Upper lobe of left lung (tissue), 6 donors: ENCODE results near the gene TMEM255A. TPM values are rescaled to one million over a fixed set of nuclear protein-coding genes. Genes with fewer than 3 reads are reported as not detected.

Experiments
- ATAC-seq, 2 donors: fragments of 200-7000 bp; cut with Tn5 transposase; one replicate each; pipeline ENCODE4 v1.9.1; 2022; ENCODE audit warnings: mild to moderate bottlenecking in 2 of 2, moderate library complexity in 2 of 2; ENCODE audit not compliant: low FRiP score in 2 of 2
- DNase-seq, 2 donors: peaks; one replicate each; pipeline ENCODE4 v3.0.0-alpha.2; 2019 to 2020
- H3K27ac ChIP-seq, 4 donors: fragments of 200-600 bp; sonication (generic); one replicate each; pipeline ENCODE4 v1.5.1; 2016 to 2019
- H3K27me3 ChIP-seq, 4 donors: fragments of 200-600 bp; sonication (generic); one replicate each; pipeline ENCODE4 v1.5.1; 2017 to 2019
- H3K36me3 ChIP-seq, 4 donors: fragments of 200-600 bp; sonication (generic); one replicate each; pipeline ENCODE4 v1.5.1; 2016 to 2019
- H3K4me1 ChIP-seq, 4 donors: fragments of 200-600 bp; sonication (generic); one replicate each; pipeline ENCODE4 v1.5.1; 2018 to 2019
- H3K4me3 ChIP-seq, 4 donors: fragments of 200-600 bp; sonication (generic); one replicate each; pipeline ENCODE4 v1.5.1; 2017 to 2019; ENCODE audit warnings: mild to moderate bottlenecking in 2 of 4, moderate library complexity in 1 of 4
- H3K9me3 ChIP-seq, 4 donors: fragments of 200-600 bp; sonication (generic); one replicate each; pipeline ENCODE4 v1.5.1; 2018 to 2019
- EP300 ChIP-seq, 4 donors: sonication (generic); formaldehyde crosslinking; IDR thresholded peaks; one replicate each; pipeline ENCODE4 v1.5.1; 2017; ENCODE audit warnings: antibody characterized with exemption in 4 of 4, control low read depth in 2 of 4
- POLR2A ChIP-seq, 4 donors: fragments of 450-650 bp; IDR thresholded peaks; one replicate each; pipeline ENCODE4 v1.5.1; 2016 to 2017; ENCODE audit warnings: antibody characterized with exemption in 4 of 4, mild to moderate bottlenecking in 2 of 4
- POLR2AphosphoS5 ChIP-seq, 2 donors: sonication (generic); formaldehyde crosslinking; IDR thresholded peaks; one replicate each; pipeline ENCODE4 v1.5.1; 2017; ENCODE audit warnings: antibody characterized with exemption in 2 of 2
- WGBS, 2 donors: methylation state at CpG; one replicate each; pipeline ENCODE4 v1.1.5; 2017 to 2018; 5-methylcytosine and 5-hydroxymethylcytosine counted together
- total RNA-seq, 6 donors: library from RNA; depleted of rRNA in 4 of 6; stranded (reverse); fragments of >200 nt in 4 of 6; gene quantifications; one replicate each; pipeline versions ENCODE4 v1.1.0 to v1.2.1, GENCODE V29; 2016 to 2021
- TF ChIP-seq, protein P1 (sequence below), 6 experiments: fragments of 450-650 bp in 4 of 6; fragments of 200-600 bp in 2 of 6; sonication (generic) in 2 of 6; IDR thresholded peaks; one replicate each; pipeline ENCODE4 v1.5.1; 2016 to 2019; ENCODE audit warnings: antibody characterized with exemption in 6 of 6
- donor health status: DM: no; HTN: no; CAD: no; lungs with moderate emphysema.
- donor health status: DM: no; HTN: yes; CAD: no; lungs with severe emphysema.

Gene TMEM255A
- total RNA-seq, 6 donors from 2014 or later: 1.0 to 3.3 (median 1.6) TPM

DNA sequence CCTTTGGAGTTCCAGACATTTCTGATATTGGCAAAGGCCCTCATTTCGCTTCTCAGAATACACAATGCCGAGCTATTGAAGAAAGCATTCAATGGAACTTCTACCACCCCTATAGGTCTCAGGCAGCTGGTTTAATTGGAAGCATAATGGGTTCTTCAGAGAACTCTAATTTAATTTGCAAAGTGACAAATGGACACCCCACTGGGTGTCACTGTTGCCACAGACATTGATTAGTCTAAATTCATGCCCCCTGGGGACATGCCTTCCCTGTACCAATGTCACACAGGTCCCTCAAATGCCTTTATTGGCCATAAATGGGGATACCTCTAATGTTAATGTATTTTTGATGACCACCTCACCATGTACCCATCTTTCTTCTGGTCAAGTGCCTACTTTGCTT, 22.9 kb upstream of the TMEM255A start:
- TF ChIP-seq EP300 (IDR thresholded peaks at IDR 0.05) (no peak), POLR2AphosphoS5 (IDR thresholded peaks at IDR 0.05) (no peak), POLR2A (IDR thresholded peaks at IDR 0.05) (no peak)
- TF ChIP-seq, protein P1, sequence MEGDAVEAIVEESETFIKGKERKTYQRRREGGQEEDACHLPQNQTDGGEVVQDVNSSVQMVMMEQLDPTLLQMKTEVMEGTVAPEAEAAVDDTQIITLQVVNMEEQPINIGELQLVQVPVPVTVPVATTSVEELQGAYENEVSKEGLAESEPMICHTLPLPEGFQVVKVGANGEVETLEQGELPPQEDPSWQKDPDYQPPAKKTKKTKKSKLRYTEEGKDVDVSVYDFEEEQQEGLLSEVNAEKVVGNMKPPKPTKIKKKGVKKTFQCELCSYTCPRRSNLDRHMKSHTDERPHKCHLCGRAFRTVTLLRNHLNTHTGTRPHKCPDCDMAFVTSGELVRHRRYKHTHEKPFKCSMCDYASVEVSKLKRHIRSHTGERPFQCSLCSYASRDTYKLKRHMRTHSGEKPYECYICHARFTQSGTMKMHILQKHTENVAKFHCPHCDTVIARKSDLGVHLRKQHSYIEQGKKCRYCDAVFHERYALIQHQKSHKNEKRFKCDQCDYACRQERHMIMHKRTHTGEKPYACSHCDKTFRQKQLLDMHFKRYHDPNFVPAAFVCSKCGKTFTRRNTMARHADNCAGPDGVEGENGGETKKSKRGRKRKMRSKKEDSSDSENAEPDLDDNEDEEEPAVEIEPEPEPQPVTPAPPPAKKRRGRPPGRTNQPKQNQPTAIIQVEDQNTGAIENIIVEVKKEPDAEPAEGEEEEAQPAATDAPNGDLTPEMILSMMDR (IDR thresholded peaks at IDR 0.05): no peak
- Histone ChIP-seq H3K9me3 (peaks cover 0 to 31% (median 6%) of the 10 kb centered on the region in 4 donors), H3K4me1 (no peaks in the 10 kb centered on the region), H3K27ac (no peak overlapping the region), H3K27me3 (no peaks in the 10 kb centered on the region), H3K36me3 (no peaks in the 10 kb centered on the region), H3K4me3 (no peak overlapping the region)
- WGBS, 2 donors: 18% methylated on average over 2 of the region's 2 CpGs; no CpG with 5 or more reads in 1 of the 2 donors
- no peak for ATAC-seq
- DNase-seq: no peak

DNA sequence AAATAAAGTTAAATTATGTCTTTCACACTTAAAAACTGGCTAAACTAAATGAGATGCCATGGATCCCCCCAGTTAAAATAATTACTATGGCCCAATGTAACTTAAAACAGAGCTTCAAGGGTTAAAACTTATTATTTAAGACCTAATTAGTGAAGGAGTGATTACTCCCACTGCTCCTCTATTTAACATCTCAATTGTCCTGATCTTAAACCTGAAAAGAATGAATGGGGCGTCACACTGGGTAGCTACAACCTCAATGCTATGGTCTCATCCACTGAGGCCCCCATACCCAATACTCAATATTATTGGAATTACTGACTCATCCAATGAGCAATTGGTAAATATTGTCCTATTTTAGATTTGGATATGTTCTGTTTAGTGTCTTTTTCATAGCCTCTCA, 21.1 kb upstream of the TMEM255A start:
- no peak for DNase-seq
- no peak for ATAC-seq
- no peak overlapping the region for H3K4me3 ChIP-seq
- WGBS, 2 donors: 79 to 100% methylated on average over 1 of the region's 1 CpG
- no peaks in the 10 kb centered on the region for H3K36me3 ChIP-seq
- peaks cover 0 to 20% (median 6%) of the 10 kb centered on the region in 4 donors for H3K9me3 ChIP-seq
- no peak overlapping the region for H3K27ac ChIP-seq
- TF ChIP-seq POLR2AphosphoS5 (IDR thresholded peaks at IDR 0.05): no peak
- TF ChIP-seq, protein P1 (IDR thresholded peaks at IDR 0.05): no peak
- TF ChIP-seq EP300 (IDR thresholded peaks at IDR 0.05): no peak
- no peak for TF ChIP-seq POLR2A (IDR thresholded peaks at IDR 0.05)
- H3K4me1 ChIP-seq: no peaks in the 10 kb centered on the region
- no peaks in the 10 kb centered on the region for H3K27me3 ChIP-seq

DNA sequence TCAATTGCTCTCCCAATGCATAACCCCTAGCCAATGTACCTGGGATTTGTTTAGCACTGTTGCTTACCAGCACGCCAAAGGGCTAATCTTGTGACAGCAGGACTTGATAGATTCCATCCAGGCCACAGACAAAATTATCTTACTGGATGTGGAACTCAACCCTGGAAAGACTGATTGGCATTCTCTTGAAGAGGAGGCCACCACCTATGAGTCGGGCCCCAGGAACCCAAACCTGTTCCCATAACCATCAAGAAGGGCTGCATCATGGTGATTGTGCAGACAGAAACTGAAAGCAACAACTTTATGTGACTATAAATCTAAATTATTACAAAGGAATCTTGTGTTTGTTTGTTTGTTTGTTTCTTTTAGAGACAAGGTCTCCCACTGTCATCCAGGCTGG, 19.9 kb upstream of the TMEM255A start:
- H3K27me3 ChIP-seq: no peaks in the 10 kb centered on the region
- H3K4me3 ChIP-seq: no peak overlapping the region
- H3K36me3 ChIP-seq: no peaks in the 10 kb centered on the region
- DNase-seq (no peak), ATAC-seq (no peak)
- peaks cover 0 to 9% (median 0%) of the 10 kb centered on the region in 4 donors for H3K9me3 ChIP-seq
- 79 to 90% methylated on average over 2 of the region's 2 CpGs for WGBS, 2 donors
- TF ChIP-seq EP300 (IDR thresholded peaks at IDR 0.05) (no peak), POLR2AphosphoS5 (IDR thresholded peaks at IDR 0.05) (no peak), POLR2A (IDR thresholded peaks at IDR 0.05) (no peak)
- TF ChIP-seq, protein P1 (IDR thresholded peaks at IDR 0.05): no peak
- no peaks in the 10 kb centered on the region for H3K4me1 ChIP-seq
- no peak overlapping the region for H3K27ac ChIP-seq

DNA sequence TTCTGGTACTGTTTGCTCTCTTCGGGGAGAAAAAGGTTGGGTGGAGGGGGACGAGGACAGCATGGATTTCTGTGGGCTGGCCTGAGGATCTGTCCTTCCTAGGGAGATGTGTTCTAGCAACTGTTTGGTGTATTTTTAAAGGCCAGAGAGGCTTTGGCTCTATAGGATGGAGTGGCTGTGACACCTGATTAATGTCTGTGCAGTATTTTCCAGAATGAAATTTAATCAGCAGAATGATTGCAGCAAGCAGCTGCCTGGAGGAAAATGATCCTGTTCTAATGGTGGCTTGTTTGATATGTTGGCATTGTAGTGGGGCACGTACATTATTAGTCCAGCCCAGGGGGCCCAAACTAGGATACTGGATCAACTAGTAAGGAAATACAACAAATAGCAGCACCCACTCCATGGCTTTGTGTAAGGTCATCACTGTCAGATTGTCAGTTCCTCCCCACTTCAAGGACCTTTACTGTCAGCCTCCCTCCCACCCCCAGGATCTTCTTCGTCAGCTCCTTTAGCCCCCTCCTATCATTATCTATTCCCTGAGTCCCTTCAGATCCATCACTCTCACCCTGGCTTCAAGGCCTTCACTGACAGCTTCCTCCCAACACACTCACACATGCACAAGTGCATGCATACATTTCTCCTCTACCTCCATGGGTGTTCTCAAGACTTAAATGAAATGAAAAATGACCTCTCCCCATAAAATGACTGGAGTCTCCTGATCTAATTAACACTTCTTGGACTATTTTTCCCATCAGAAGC, 10.4 kb upstream of the TMEM255A start:
- DNase-seq: no peak
- no peak for ATAC-seq
- TF ChIP-seq EP300 (IDR thresholded peaks at IDR 0.05) (no peak), POLR2A (IDR thresholded peaks at IDR 0.05) (no peak), POLR2AphosphoS5 (IDR thresholded peaks at IDR 0.05) (no peak)
- TF ChIP-seq, protein P1 (IDR thresholded peaks at IDR 0.05): no peak
- no peak overlapping the region for H3K27ac ChIP-seq
- H3K9me3 ChIP-seq: no peaks in the 10 kb centered on the region
- H3K36me3 ChIP-seq: no peaks in the 10 kb centered on the region
- H3K4me1 ChIP-seq: no peaks in the 10 kb centered on the region
- H3K27me3 ChIP-seq: no peaks in the 10 kb centered on the region
- H3K4me3 ChIP-seq: no peak overlapping the region
- WGBS, 2 donors: 64 to 72% methylated on average over 3 to 4 of the region's 4 CpGs

DNA sequence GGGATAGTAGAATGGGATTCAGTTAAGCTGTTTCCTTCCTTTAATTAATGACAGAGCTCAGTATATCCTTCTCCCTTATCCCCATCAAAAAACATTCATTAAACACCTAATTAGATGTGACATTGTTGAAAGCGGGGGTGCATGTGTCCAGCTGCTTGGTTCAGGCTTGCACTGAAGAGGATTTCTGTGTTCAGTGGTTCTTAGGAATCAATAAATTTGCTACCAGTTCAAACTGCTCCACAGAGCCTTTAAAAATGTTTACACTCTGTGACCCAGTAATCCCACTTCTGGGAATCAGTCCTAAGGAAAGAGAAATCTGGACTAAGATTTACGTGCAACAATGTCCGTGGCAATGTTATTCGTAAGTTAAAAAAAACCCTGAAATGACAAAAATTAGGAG, 7.2 kb upstream of the TMEM255A start:
- Histone ChIP-seq H3K27me3 (no peaks in the 10 kb centered on the region), H3K4me1 (no peaks in the 10 kb centered on the region), H3K9me3 (no peaks in the 10 kb centered on the region), H3K4me3 (no peak overlapping the region), H3K27ac (no peak overlapping the region), H3K36me3 (no peaks in the 10 kb centered on the region)
- TF ChIP-seq, protein P1 (IDR thresholded peaks at IDR 0.05): no peak
- TF ChIP-seq POLR2AphosphoS5 (IDR thresholded peaks at IDR 0.05): no peak
- no peak for TF ChIP-seq POLR2A (IDR thresholded peaks at IDR 0.05)
- TF ChIP-seq EP300 (IDR thresholded peaks at IDR 0.05): no peak
- ATAC-seq: no peak
- no peak for DNase-seq
- WGBS, 2 donors: 63 to 76% methylated on average over 4 of the region's 4 CpGs
